GM23338 (cell line): ENCODE measurements around the gene TYK2. TPM values are rescaled to one million over a fixed set of nuclear protein-coding genes. Genes with fewer than 3 reads are reported as not detected.

Experiments
- ATAC-seq: fragments of 200-7000 bp; cut with Tn5 transposase; 3 replicates; pipeline ENCODE4 v1.9.1; 2020
- DNase-seq: peaks from one replicate; pipeline ENCODE4 v3.0.0-alpha.2; 2015; ENCODE audit warnings: low spot score
- H2AFZ ChIP-seq: fragments of 200-600 bp; sonication (generic); 2 replicates; pipeline ENCODE4 v1.8.0; 2016; ENCODE audit warnings: antibody characterized with exemption, mild to moderate bottlenecking, moderate library complexity
- H3F3A ChIP-seq: fragments of 200-600 bp; sonication (generic); replicated peaks from 2 replicates; pipeline ENCODE4 v1.8.0; 2017; ENCODE audit warnings: antibody characterized with exemption, mixed run types, low read depth
- H3K27ac ChIP-seq: fragments of 200-600 bp; sonication (generic); 2 replicates; pipeline ENCODE4 v1.6.1; 2016; ENCODE audit warnings: low read depth
- H3K27me3 ChIP-seq: fragments of 200-600 bp; sonication (generic); 2 replicates; pipeline ENCODE4 v1.8.0; 2016; ENCODE audit warnings: mild to moderate bottlenecking, mixed run types, moderate library complexity; ENCODE audit not compliant: insufficient read depth
- H3K36me3 ChIP-seq: fragments of 200-600 bp; sonication (generic); 2 replicates; pipeline ENCODE4 v1.8.0; 2016; ENCODE audit warnings: mild to moderate bottlenecking; ENCODE audit not compliant: insufficient read depth
- H3K4me1 ChIP-seq: fragments of 200-600 bp; sonication (generic); 2 replicates; pipeline ENCODE4 v1.8.0; 2016; ENCODE audit warnings: mild to moderate bottlenecking, moderate library complexity; ENCODE audit not compliant: insufficient read depth
- H3K4me2 ChIP-seq: fragments of 200-600 bp; sonication (generic); 2 replicates; pipeline ENCODE4 v1.7.1; 2017; ENCODE audit warnings: mixed run types
- H3K4me3 ChIP-seq: fragments of 200-600 bp; sonication (generic); 2 replicates; pipeline ENCODE4 v1.6.1; 2016; ENCODE audit warnings: mixed run types
- H3K79me2 ChIP-seq: fragments of 200-600 bp; sonication (generic); replicated peaks from 2 replicates; pipeline ENCODE4 v1.8.0; 2017; ENCODE audit warnings: mild to moderate bottlenecking; ENCODE audit not compliant: insufficient read depth
- H3K9me2 ChIP-seq: fragments of 200-600 bp; sonication (generic); 2 replicates; pipeline ENCODE4 v1.8.0; 2017; ENCODE audit not compliant: insufficient read depth
- H4K20me1 ChIP-seq: fragments of 200-600 bp; sonication (generic); replicated peaks from 2 replicates; pipeline ENCODE4 v1.8.0; 2017; ENCODE audit warnings: mild to moderate bottlenecking; ENCODE audit not compliant: insufficient read depth
- H3K27ac Mint-ChIP-seq: 2 replicates; pipeline ENCODE4 v1.8.0; 2020; ENCODE audit warnings: inconsistent platforms, mild to moderate bottlenecking, moderate library complexity, mixed read lengths
- H3K27me3 Mint-ChIP-seq: 3 replicates; pipeline ENCODE4 v1.8.0; 2022; ENCODE audit warnings: low read depth, mild to moderate bottlenecking, moderate library complexity, mixed read lengths, inconsistent platforms; ENCODE audit not compliant: insufficient read depth, poor library complexity
- H3K36me3 Mint-ChIP-seq: 3 replicates; pipeline ENCODE4 v1.8.0; 2021; ENCODE audit warnings: low read depth, mild to moderate bottlenecking, inconsistent platforms, moderate library complexity, mixed read lengths
- H3K4me1 Mint-ChIP-seq: 3 replicates; pipeline ENCODE4 v1.8.0; 2020; ENCODE audit warnings: mild to moderate bottlenecking, inconsistent platforms, mixed read lengths
- H3K4me3 Mint-ChIP-seq: 3 replicates; pipeline ENCODE4 v1.8.0; 2021; ENCODE audit warnings: moderate library complexity, mild to moderate bottlenecking, inconsistent platforms, mixed read lengths
- H3K9me3 Mint-ChIP-seq: 3 replicates; pipeline ENCODE4 v1.8.0; 2020; ENCODE audit warnings: moderate library complexity, mild to moderate bottlenecking, inconsistent platforms, mixed read lengths
- CREB1 ChIP-seq: fragments of 250-450 bp; sonication (Bioruptor Pico); IDR thresholded peaks from 2 replicates; pipeline ENCODE4 v1.5.0; 2020; ENCODE audit warnings: low read depth, mild to moderate bottlenecking, moderate library complexity
- CTCF ChIP-seq, 2 experiments: fragments of 200-600 bp in 1 of 2; sonication (generic) in 1 of 2; conservative IDR thresholded peaks; 2 replicates each; pipeline versions ENCODE4 v1.5.1 to v1.6.1; 2016 to 2017; ENCODE audit warnings: antibody characterized with exemption in 2 of 2, low read depth in 2 of 2, mild to moderate bottlenecking in 2 of 2, moderate library complexity in 1 of 2
- EZH2 ChIP-seq: fragments of 200-600 bp; sonication (generic); IDR thresholded peaks from one replicate; pipeline ENCODE4 v1.8.0; 2017; ENCODE audit warnings: antibody characterized with exemption, mild to moderate bottlenecking, low read depth; ENCODE audit not compliant: unreplicated experiment
- EZH2phosphoT487 ChIP-seq: fragments of 200-600 bp; sonication (generic); IDR thresholded peaks from one replicate; pipeline ENCODE4 v1.8.1; 2018; ENCODE audit warnings: antibody characterized with exemption; ENCODE audit not compliant: unreplicated experiment
- JUNB ChIP-seq: IDR thresholded peaks from one replicate; pipeline ENCODE4 v1.6.1; 2016; ENCODE audit warnings: antibody characterized with exemption; ENCODE audit not compliant: unreplicated experiment
- POLR2AphosphoS5 ChIP-seq: IDR thresholded peaks from 2 replicates; pipeline ENCODE4 v1.6.1; 2016; ENCODE audit warnings: antibody characterized with exemption, low read depth
- ZNF462 ChIP-seq: fragments of 250-450 bp; sonication (Bioruptor Pico); IDR thresholded peaks from 2 replicates; pipeline ENCODE4 v1.5.0; 2020; ENCODE audit warnings: mild to moderate bottlenecking, moderate library complexity
- polyA plus RNA-seq: library from polyadenylated mRNA; unstranded; fragments of >200 nt; fragmentation: Nextera tagmentation; extraction: Ambion mirVana; gene quantifications from 2 replicates; pipeline ENCODE4 v1.2.1, GENCODE V29; 2016
- total RNA-seq: library from RNA; depleted of rRNA; stranded (reverse); fragments of >200 nt; shearing (Covaris generic); gene quantifications from 2 replicates; pipeline ENCODE4 v1.2.3, GENCODE V29; 2014

TYK2 gene
- total and polyA plus RNA-seq, 2 experiments from 2014 or later = 29.1 to 30.7 TPM

- TF ChIP-seq ZNF462 (CRISPR knock-in tag) (no peak), CREB1 (no peak), POLR2AphosphoS5 (no peak)
Measured at GRCh38 chr19:10398819-10399218, 18.4 kb upstream of the TYK2 start (continued).

- H3F3A ChIP-seq = peaks cover 6% of the 10 kb centered on the region; the same call in 1 of the 2 replicates
- no peak for ATAC-seq
- H3K36me3 ChIP-seq = peaks cover 14% of the 10 kb centered on the region; the same call in 1 of the 2 replicates
- no peak overlapping the region for H3K4me2 ChIP-seq
- peaks cover 32% of the 10 kb centered on the region for H3K79me2 ChIP-seq
- Mint-ChIP-seq H3K9me3 (no peaks in the 10 kb centered on the region), H3K4me3 (no peak overlapping the region), H3K4me1 (0 out of 3 replicates have a peak, but pooled peaks cover 1% of the 10 kb centered on the region), H3K36me3 (peaks cover 52% of the 10 kb centered on the region), H3K27me3 (peaks cover 2% of the 10 kb centered on the region), H3K27ac (no peak overlapping the region)
- no peaks in the 10 kb centered on the region for H3K9me2 ChIP-seq
- H4K20me1 ChIP-seq = peaks cover 21% of the 10 kb centered on the region
- TF ChIP-seq JUNB (no peak), EZH2 (no peak), CTCF (conservative IDR thresholded peaks at IDR 0.05; ENCODE audit: low read depth in 2 of 2) (no peak), EZH2phosphoT487 (no peak)
- H2AFZ ChIP-seq = no peak overlapping the region
- no peak for DNase-seq
- no peak overlapping the region for H3K4me3 ChIP-seq
- no peaks in the 10 kb centered on the region for H3K4me1 ChIP-seq
- no peaks in the 10 kb centered on the region for H3K27me3 ChIP-seq
- H3K27ac ChIP-seq = no peak overlapping the region
Measured at GRCh38 chr19:10395917-10396316, 15.5 kb upstream of the TYK2 start.
